Activated T-helper 17 cell treated with anti-CD3 and anti-CD28 coated beads, Interleukin-2, amount 50 U/mL, for 72 hours (primary cell): Measurements from ENCODE around the gene SPAG16. TPM values are rescaled to one million over a fixed set of nuclear protein-coding genes. Genes with fewer than 3 reads are reported as not detected.
A peak's percentile ranks its signal among the peaks of the same experiment; 100 is the strongest.
"Not testable (repeated sequence)": the region's sequence is repeated elsewhere in the genome, so short reads cannot be mapped to it uniquely, and the experiment has no call there.

ENCODE experiments used
- ATAC-seq: fragments of 150-1000 bp; cut with Tn5 transposase; replicated peaks from 2 replicates; pipeline ENCODE4 v1.10.0; 2021; ENCODE audit warnings: mild to moderate bottlenecking, moderate library complexity
- H3K27ac Mint-ChIP-seq: one replicate; pipeline ENCODE4 v1.8.0; 2022; ENCODE audit warnings: mixed read lengths
- H3K27me3 Mint-ChIP-seq: one replicate; pipeline ENCODE4 v1.8.0; 2022; ENCODE audit warnings: mixed read lengths
- H3K36me3 Mint-ChIP-seq: one replicate; pipeline ENCODE4 v1.8.0; 2022; ENCODE audit warnings: low read depth, mild to moderate bottlenecking, mixed read lengths
- H3K4me1 Mint-ChIP-seq: one replicate; pipeline ENCODE4 v1.8.0; 2022; ENCODE audit warnings: mixed read lengths
- H3K4me3 Mint-ChIP-seq: one replicate; pipeline ENCODE4 v1.8.0; 2022; ENCODE audit warnings: mild to moderate bottlenecking, mixed read lengths
- H3K9me3 Mint-ChIP-seq: one replicate; pipeline ENCODE4 v1.8.0; 2022; ENCODE audit warnings: mixed read lengths
- total RNA-seq, 2 donors: library from RNA; stranded (reverse); gene quantifications; one replicate each; pipeline ENCODE4 v1.2.3, GENCODE V29; 2022

The SPAG16 gene
- total RNA-seq, 2 donors from 2014 or later: 7.2 TPM

DNA sequence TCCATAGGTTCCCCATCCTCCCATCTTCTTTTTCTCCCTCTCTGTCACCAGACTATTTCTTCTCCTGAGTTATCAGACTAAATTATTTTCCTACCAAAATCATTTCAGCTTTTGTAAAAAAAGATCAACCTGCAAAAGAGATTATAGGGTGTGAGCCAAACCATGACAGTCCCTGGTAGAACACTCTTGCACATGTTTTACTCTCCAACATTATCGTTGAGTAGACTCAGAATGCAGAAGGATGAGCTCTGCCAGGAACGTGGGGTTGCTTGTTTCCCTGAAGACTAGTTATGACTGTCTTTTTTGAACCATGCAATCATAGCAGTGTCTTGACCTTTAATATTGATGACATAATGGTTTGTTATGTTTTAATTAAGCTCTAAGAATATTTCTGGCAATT, 766.5 kb downstream of the SPAG16 start:
- H3K27me3 Mint-ChIP-seq: no peaks in the 10 kb centered on the region

GRCh38 chr2:214051585-214051984, 767.3 kb downstream of the SPAG16 start:
- no peak overlapping the region for H3K4me3 Mint-ChIP-seq
- H3K36me3 Mint-ChIP-seq: no peaks in the 10 kb centered on the region
- no peaks in the 10 kb centered on the region for H3K27me3 Mint-ChIP-seq
- no peaks in the 10 kb centered on the region for H3K9me3 Mint-ChIP-seq
- no peak for ATAC-seq
- H3K27ac Mint-ChIP-seq: no peak overlapping the region
- H3K4me1 Mint-ChIP-seq: no peaks in the 10 kb centered on the region

More for the DNA sequence above, 766.5 kb downstream of the SPAG16 start:
- H3K4me3 Mint-ChIP-seq: no peak overlapping the region
- H3K9me3 Mint-ChIP-seq: no peaks in the 10 kb centered on the region
- H3K4me1 Mint-ChIP-seq: no peaks in the 10 kb centered on the region
- ATAC-seq: no peak
- H3K27ac Mint-ChIP-seq: no peak overlapping the region
- no peaks in the 10 kb centered on the region for H3K36me3 Mint-ChIP-seq

GRCh38 chr2:214052235-214052634, 768.0 kb downstream of the SPAG16 start:
- H3K27ac Mint-ChIP-seq: no peak overlapping the region

DNA sequence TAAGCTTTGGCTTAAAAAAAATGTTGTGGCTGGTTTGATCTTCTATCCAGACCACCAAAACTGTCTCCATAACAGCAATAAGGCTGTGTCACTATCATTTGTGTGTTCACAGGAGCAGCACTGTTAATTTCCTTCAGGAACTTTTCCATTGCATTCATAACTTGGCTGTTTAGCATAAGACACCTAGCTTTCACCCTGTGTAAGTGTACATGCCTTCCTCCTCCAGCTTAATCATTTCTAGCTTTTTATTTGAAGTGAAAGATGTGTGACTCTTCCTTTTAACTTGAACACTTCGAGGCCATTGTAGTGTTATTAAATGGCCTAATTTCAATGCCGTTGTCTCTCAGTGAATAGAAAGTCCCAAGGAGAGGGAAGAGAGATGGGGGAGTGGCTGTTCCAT, 773.7 kb downstream of the SPAG16 start:
- no peaks in the 10 kb centered on the region for H3K27me3 Mint-ChIP-seq
- no peaks in the 10 kb centered on the region for H3K4me1 Mint-ChIP-seq
- H3K9me3 Mint-ChIP-seq: peaks cover 3% of the 10 kb centered on the region
- ATAC-seq: no peak
- no peak overlapping the region for H3K27ac Mint-ChIP-seq
- H3K36me3 Mint-ChIP-seq: no peaks in the 10 kb centered on the region
- H3K4me3 Mint-ChIP-seq: no peak overlapping the region

More at GRCh38 chr2:214052235-214052634, 768.0 kb downstream of the SPAG16 start:
- Mint-ChIP-seq H3K4me1 (no peaks in the 10 kb centered on the region), H3K9me3 (no peaks in the 10 kb centered on the region), H3K27me3 (no peaks in the 10 kb centered on the region), H3K4me3 (no peak overlapping the region), H3K36me3 (no peaks in the 10 kb centered on the region)
- no peak for ATAC-seq

DNA sequence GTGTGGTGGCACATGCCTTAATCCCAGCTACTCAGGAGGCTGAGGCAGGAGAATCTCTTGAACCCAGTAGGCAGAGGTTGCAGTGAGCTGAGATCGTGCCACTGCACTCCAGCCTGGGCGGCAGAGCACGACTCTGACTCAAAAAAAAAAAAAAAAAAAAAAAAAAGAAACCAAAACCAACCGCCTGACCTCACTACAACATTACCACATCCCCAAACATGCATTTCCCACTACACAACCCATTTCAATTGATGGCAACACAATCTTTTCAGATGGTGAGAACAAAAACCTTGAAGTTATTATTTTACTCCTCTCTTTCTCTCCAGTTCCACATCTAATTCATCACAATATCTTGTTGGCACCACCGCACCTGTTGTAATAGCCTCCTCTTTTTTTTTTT, 778.0 kb downstream of the SPAG16 start:
- H3K4me3 Mint-ChIP-seq, H3K4me1 Mint-ChIP-seq, H3K27me3 Mint-ChIP-seq, H3K9me3 Mint-ChIP-seq, ATAC-seq, H3K36me3 Mint-ChIP-seq, H3K27ac Mint-ChIP-seq: not testable (repeated sequence)

DNA sequence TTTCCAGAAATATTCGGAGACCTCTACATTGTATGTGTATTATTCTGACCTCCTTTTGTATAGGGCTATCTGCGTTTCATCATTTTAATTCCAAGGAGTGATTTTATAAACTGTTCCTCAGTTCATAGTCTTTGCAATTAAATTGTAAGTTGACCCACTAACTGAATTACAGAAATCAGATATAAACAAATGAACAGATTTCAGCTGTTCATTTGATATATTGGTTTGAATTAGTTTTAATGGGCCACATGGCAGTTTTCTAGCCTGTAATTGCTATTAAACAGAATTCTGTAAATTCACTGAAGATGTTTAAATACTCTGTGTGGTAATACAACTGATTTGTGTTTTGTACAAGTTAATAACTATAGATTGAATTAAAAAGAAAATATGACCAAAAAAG, 780.2 kb downstream of the SPAG16 start:
- no peaks in the 10 kb centered on the region for H3K36me3 Mint-ChIP-seq
- no peak overlapping the region for H3K4me3 Mint-ChIP-seq
- H3K9me3 Mint-ChIP-seq: no peaks in the 10 kb centered on the region
- H3K27ac Mint-ChIP-seq: no peak overlapping the region
- ATAC-seq: no peak
- no peaks in the 10 kb centered on the region for H3K27me3 Mint-ChIP-seq
- H3K4me1 Mint-ChIP-seq: no peaks in the 10 kb centered on the region

- Mint-ChIP-seq H3K4me3 (no peak overlapping the region), H3K27me3 (no peaks in the 10 kb centered on the region), H3K27ac (no peak overlapping the region), H3K36me3 (no peaks in the 10 kb centered on the region), H3K4me1 (no peaks in the 10 kb centered on the region), H3K9me3 (no peaks in the 10 kb centered on the region)
- ATAC-seq: no peak
Observed at GRCh38 chr2:214066862-214067261, 782.6 kb downstream of the SPAG16 start.

DNA sequence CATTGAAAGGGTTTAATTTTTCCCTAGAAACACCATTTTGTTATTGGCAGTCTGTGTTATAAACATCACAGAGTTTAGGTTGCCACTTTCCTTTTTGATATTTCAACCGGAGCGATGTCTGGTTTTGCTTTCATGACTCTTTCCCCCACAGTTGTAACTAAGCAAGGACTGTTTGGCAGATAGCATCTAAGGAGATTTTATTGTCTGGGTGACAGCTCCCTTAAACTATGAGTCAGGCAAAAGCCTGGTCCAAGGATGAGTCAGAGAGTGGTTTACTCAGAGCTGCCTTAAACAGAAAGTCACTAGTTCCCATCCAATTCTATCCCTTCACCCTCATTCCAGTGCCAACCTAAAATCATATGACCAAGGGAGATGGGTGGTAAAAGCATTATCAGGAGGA, 785.0 kb downstream of the SPAG16 start:
- Mint-ChIP-seq H3K27me3 (no peaks in the 10 kb centered on the region), H3K27ac (no peak overlapping the region), H3K9me3 (no peaks in the 10 kb centered on the region), H3K4me3 (no peak overlapping the region), H3K4me1 (no peaks in the 10 kb centered on the region), H3K36me3 (no peaks in the 10 kb centered on the region)
- ATAC-seq: peak; percentile 81

DNA sequence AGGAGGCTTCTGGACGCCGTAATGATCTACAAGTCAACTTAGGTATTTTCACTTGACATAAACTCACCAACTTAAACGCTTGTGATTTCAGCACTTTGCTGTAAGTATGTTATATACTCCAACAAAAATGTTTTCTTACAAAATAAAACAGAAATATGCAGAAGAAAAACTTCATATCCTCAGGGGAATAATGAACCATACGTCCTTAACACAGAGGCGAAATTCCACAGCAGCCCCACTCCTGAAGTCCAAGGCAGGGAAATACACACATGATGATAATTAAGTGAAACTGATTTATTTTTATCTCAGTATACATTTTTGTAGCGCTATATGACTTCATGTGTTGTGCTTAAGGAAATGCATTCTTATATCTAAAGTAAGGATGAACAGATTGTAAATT, 791.2 kb downstream of the SPAG16 start:
- Mint-ChIP-seq H3K4me1 (no peaks in the 10 kb centered on the region), H3K9me3 (peaks cover 4% of the 10 kb centered on the region), H3K4me3 (no peak overlapping the region), H3K27me3 (no peaks in the 10 kb centered on the region), H3K27ac (no peak overlapping the region), H3K36me3 (no peaks in the 10 kb centered on the region)
- ATAC-seq: no peak

GRCh38 chr2:214076527-214076926, 792.3 kb downstream of the SPAG16 start:
- Mint-ChIP-seq H3K9me3 (peaks cover 4% of the 10 kb centered on the region), H3K4me3 (no peak overlapping the region), H3K27ac (no peak overlapping the region), H3K27me3 (no peaks in the 10 kb centered on the region), H3K4me1 (no peaks in the 10 kb centered on the region), H3K36me3 (no peaks in the 10 kb centered on the region)
- no peak for ATAC-seq

- H3K27me3 Mint-ChIP-seq: no peaks in the 10 kb centered on the region
- no peaks in the 10 kb centered on the region for H3K4me1 Mint-ChIP-seq
- no peaks in the 10 kb centered on the region for H3K36me3 Mint-ChIP-seq
- H3K4me3 Mint-ChIP-seq: no peak overlapping the region
- no peak overlapping the region for H3K27ac Mint-ChIP-seq
- H3K9me3 Mint-ChIP-seq: peaks cover 4% of the 10 kb centered on the region
- no peak for ATAC-seq
Observed at GRCh38 chr2:214077727-214078126, 793.5 kb downstream of the SPAG16 start.

- Mint-ChIP-seq H3K4me1 (no peaks in the 10 kb centered on the region), H3K4me3 (no peak overlapping the region), H3K27ac (no peak overlapping the region), H3K9me3 (peaks cover 4% of the 10 kb centered on the region), H3K27me3 (no peaks in the 10 kb centered on the region), H3K36me3 (no peaks in the 10 kb centered on the region)
- no peak for ATAC-seq
Observed at GRCh38 chr2:214079032-214079431, 794.8 kb downstream of the SPAG16 start.

- Mint-ChIP-seq H3K36me3 (no peaks in the 10 kb centered on the region), H3K27me3 (no peaks in the 10 kb centered on the region), H3K27ac (no peak overlapping the region), H3K9me3 (no peaks in the 10 kb centered on the region), H3K4me1 (no peaks in the 10 kb centered on the region), H3K4me3 (no peak overlapping the region)
- no peak for ATAC-seq
Observed at GRCh38 chr2:214088536-214088935, 804.3 kb downstream of the SPAG16 start.

DNA sequence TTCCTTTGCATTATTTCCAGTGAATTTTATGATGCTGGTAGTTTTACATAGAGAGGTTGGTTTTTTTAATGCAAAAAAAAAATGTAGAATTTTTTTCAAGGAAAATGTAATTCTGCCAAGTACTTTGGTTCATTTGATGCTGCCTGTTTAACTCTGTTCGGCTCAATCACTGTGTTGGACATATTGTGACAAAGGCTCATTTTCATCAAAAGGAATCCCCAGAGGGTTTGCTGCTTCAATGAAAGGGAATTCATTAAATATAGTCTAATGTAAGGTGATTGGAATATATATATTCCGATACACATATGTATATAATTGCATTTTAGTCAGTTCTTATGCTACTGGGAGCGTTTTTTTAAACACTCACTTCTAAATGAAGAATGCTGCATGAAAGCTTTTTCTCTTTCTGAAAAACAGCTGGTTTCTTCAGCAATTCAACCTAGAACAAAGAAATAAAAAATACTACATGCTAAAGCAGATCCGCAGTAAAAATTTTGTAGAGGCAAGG, 812.0 kb downstream of the SPAG16 start:
- Mint-ChIP-seq H3K9me3 (peaks cover 3% of the 10 kb centered on the region), H3K27me3 (peaks cover 3% of the 10 kb centered on the region), H3K36me3 (no peaks in the 10 kb centered on the region), H3K4me3 (no peak overlapping the region), H3K27ac (no peak overlapping the region), H3K4me1 (no peaks in the 10 kb centered on the region)
- ATAC-seq: no peak

GRCh38 chr2:214098811-214099210, 814.5 kb downstream of the SPAG16 start:
- no peaks in the 10 kb centered on the region for H3K4me1 Mint-ChIP-seq
- H3K4me3 Mint-ChIP-seq: no peak overlapping the region
- H3K27me3 Mint-ChIP-seq: peaks cover 3% of the 10 kb centered on the region
- no peak for ATAC-seq
- no peaks in the 10 kb centered on the region for H3K36me3 Mint-ChIP-seq
- peaks cover 3% of the 10 kb centered on the region for H3K9me3 Mint-ChIP-seq
- no peak overlapping the region for H3K27ac Mint-ChIP-seq

DNA sequence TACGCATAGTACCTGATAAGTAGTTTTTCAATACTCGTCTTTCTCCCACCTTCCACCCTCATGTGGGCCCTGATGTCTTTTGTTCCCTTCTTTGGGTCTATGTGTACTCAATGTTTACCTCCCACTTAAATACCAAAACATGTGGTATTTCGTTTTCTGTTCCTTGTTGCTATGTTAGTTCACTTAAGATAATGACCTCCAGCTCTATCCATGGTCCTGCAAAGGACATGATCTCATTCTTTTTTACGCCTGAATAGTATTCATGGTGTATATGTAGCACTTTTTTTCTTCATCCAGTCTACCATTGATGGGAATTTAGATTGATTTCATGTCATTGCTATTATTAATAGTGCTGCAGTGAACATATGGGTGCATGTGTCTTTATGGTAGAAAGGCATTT, 816.2 kb downstream of the SPAG16 start:
- Mint-ChIP-seq H3K27me3 (no peaks in the 10 kb centered on the region), H3K4me1 (no peaks in the 10 kb centered on the region), H3K9me3 (no peaks in the 10 kb centered on the region), H3K4me3 (no peak overlapping the region), H3K36me3 (no peaks in the 10 kb centered on the region), H3K27ac (no peak overlapping the region)
- no peak for ATAC-seq
